ENCODE data around the gene OSBPL3.

The OSBPL3 gene

GRCh38 chr7:24956021-24956420, 24.0 kb downstream of the OSBPL3 start:
- POLR2A ChIA-PET, result no interaction called here
- H3K27ac ChIP-seq (ENCODE audit: extremely low read depth, low read depth, low read length), result no peak overlapping the region
- no peak overlapping the region for H3K4me3 ChIP-seq (ENCODE audit: low read depth, low read length)
- H3K4me1 ChIP-seq (ENCODE audit: control insufficient read depth, insufficient read depth, low read length), result no peaks in the 10 kb centered on the region; the same call in 1 of the 2 replicates
- no peak for TF ChIP-seq ZNF747 (tag by site-specific recombination; IDR thresholded peaks at IDR 0.05)
- TF ChIP-seq ZNF112 (tag by site-specific recombination; IDR thresholded peaks at IDR 0.05), result no peak
- no peak for TF ChIP-seq GLI2 (tag by site-specific recombination; IDR thresholded peaks at IDR 0.05; ENCODE audit: borderline replicate concordance, low read depth)
- TF ChIP-seq ZBTB20 (tag by site-specific recombination; IDR thresholded peaks at IDR 0.05), result peak; percentile 83
- TF ChIP-seq ZNF16 (tag by site-specific recombination; IDR thresholded peaks at IDR 0.05; ENCODE audit: low read depth), result no peak
- no peak for TF ChIP-seq HOXA7 (CRISPR knock-in tag; IDR thresholded peaks at IDR 0.05; ENCODE audit: borderline replicate concordance)
- CTCF ChIA-PET, result interaction anchor here (0.7 kb wide), 1 partner anchor 22 kb away, joined by 4 read pairs; no protein-coding TSS in a partner anchor
- no peaks in the 10 kb centered on the region for H3K36me3 ChIP-seq (ENCODE audit: control insufficient read depth in 2 of 2, insufficient read depth in 1 of 2, low read length in 2 of 2)
- H3K9me3 ChIP-seq (ENCODE audit: control insufficient read depth, insufficient read depth, low read depth, low read length), result no peaks in the 10 kb centered on the region

- CTCF ChIA-PET, result no interaction called here
- TF ChIP-seq ZNF623 (tag by site-specific recombination; IDR thresholded peaks at IDR 0.05), result peak; percentile 75
- no peak for TF ChIP-seq ZNF658 (tag by site-specific recombination; IDR thresholded peaks at IDR 0.05)
Measured at GRCh38 chr7:24955313-24955712, 24.7 kb downstream of the OSBPL3 start.

GRCh38 chr7:24952464-24952863, 27.5 kb downstream of the OSBPL3 start:
- no peak overlapping the region for H3K27ac ChIP-seq (ENCODE audit: extremely low read depth, low read depth, low read length)
- H3K4me3 ChIP-seq (ENCODE audit: low read depth, low read length), result no peak overlapping the region
- no peaks in the 10 kb centered on the region for H3K9me3 ChIP-seq (ENCODE audit: control insufficient read depth, insufficient read depth, low read depth, low read length)
- TF ChIP-seq ZNF558 (tag by site-specific recombination; IDR thresholded peaks at IDR 0.05) (peak; percentile 85), PRDM4 (tag by site-specific recombination; IDR thresholded peaks at IDR 0.05) (no peak)
- ChIA-PET POLR2A (no interaction called here), CTCF (interaction anchor here (0.6 to 1.3 kb wide), 2 partner anchors 14 to 118 kb away, joined by 3 read pairs; no protein-coding TSS in a partner anchor)
- H3K36me3 ChIP-seq (ENCODE audit: control insufficient read depth in 2 of 2, insufficient read depth in 1 of 2, low read length in 2 of 2), result no peaks in the 10 kb centered on the region
- H3K4me1 ChIP-seq (ENCODE audit: control insufficient read depth, insufficient read depth, low read length), result no peaks in the 10 kb centered on the region; the same call in 1 of the 2 replicates

More at GRCh38 chr7:24955313-24955712, 24.7 kb downstream of the OSBPL3 start:
- no peaks in the 10 kb centered on the region for H3K9me3 ChIP-seq (ENCODE audit: control insufficient read depth, insufficient read depth, low read depth, low read length)
- H3K27ac ChIP-seq (ENCODE audit: extremely low read depth, low read depth, low read length), result no peak overlapping the region
- POLR2A ChIA-PET, result no interaction called here
- H3K4me3 ChIP-seq (ENCODE audit: low read depth, low read length), result no peak overlapping the region
- H3K36me3 ChIP-seq (ENCODE audit: control insufficient read depth in 2 of 2, insufficient read depth in 1 of 2, low read length in 2 of 2), result no peaks in the 10 kb centered on the region
- H3K4me1 ChIP-seq (ENCODE audit: control insufficient read depth, insufficient read depth, low read length), result no peaks in the 10 kb centered on the region; the same call in 1 of the 2 replicates

GRCh38 chr7:24951441-24951980, 28.5 kb downstream of the OSBPL3 start:
- Histone ChIP-seq H3K4me3 (ENCODE audit: low read depth, low read length) (no peak overlapping the region), H3K36me3 (ENCODE audit: control insufficient read depth in 2 of 2, insufficient read depth in 1 of 2, low read length in 2 of 2) (no peaks in the 10 kb centered on the region), H3K4me1 (ENCODE audit: control insufficient read depth, insufficient read depth, low read length) (no peaks in the 10 kb centered on the region; the same call in 1 of the 2 replicates), H3K9me3 (ENCODE audit: control insufficient read depth, insufficient read depth, low read depth, low read length) (no peaks in the 10 kb centered on the region), H3K27ac (ENCODE audit: extremely low read depth, low read depth, low read length) (no peak overlapping the region)
- ChIA-PET CTCF (interaction anchor here (0.6 to 1.3 kb wide), 2 partner anchors 28 to 119 kb away, joined by 3 read pairs; partner anchors contain the start of gene OSBPL3), POLR2A (no interaction called here)
- TF ChIP-seq KLF17 (tag by site-specific recombination; IDR thresholded peaks at IDR 0.05) (no peak), ZNF214 (tag by site-specific recombination; IDR thresholded peaks at IDR 0.05; ENCODE audit: borderline replicate concordance) (no peak), SP2 (tag by site-specific recombination; IDR thresholded peaks at IDR 0.05) (no peak), ZNF670 (tag by site-specific recombination; IDR thresholded peaks at IDR 0.05; ENCODE audit: low read depth) (no peak), ZNF558 (tag by site-specific recombination; IDR thresholded peaks at IDR 0.05) (no peak), ZNF324 (tag by site-specific recombination; IDR thresholded peaks at IDR 0.05) (no peak), ZBTB26 (tag by site-specific recombination; optimal IDR thresholded peaks at IDR 0.05) (no peak), ZNF19 (tag by site-specific recombination; IDR thresholded peaks at IDR 0.05; ENCODE audit: low read depth) (no peak), ZNF223 (tag by site-specific recombination; IDR thresholded peaks at IDR 0.05) (no peak), ZNF571 (tag by site-specific recombination; IDR thresholded peaks at IDR 0.05) (no peak), ZFP69B (tag by site-specific recombination; IDR thresholded peaks at IDR 0.05) (no peak), ZNF155 (tag by site-specific recombination; IDR thresholded peaks at IDR 0.05) (no peak), ZNF10 (tag by site-specific recombination; IDR thresholded peaks at IDR 0.05) (no peak), ZNF639 (tag by site-specific recombination; IDR thresholded peaks at IDR 0.05) (no peak)

All from HEK293 (cell line).